Calu3 (cell line): Measurements from ENCODE around the gene PLEKHG4B. TPM values are rescaled to one million over a fixed set of nuclear protein-coding genes. Genes with fewer than 3 reads are reported as not detected.

Source experiments
- BruUV-seq: library from RNA; stranded (reverse); fragments of 400-500 nt; replicated peaks from 2 replicates; lab custom pipeline; 2021; lab: Mats Ljungman, UMichigan
- CTCF ChIA-PET: fragments of 300-600 bp; sonication (Branson Sonifier 250); formaldehyde crosslinking; loops from one replicate; lab custom pipeline; 2022; ENCODE audit warnings: antibody characterized with exemption; lab: Charles Lee
- DNase-seq: peaks from one replicate; pipeline ENCODE4 v3.0.0; 2022
- H3K27ac Mint-ChIP-seq: one replicate; pipeline ENCODE4 v1.8.0; 2022; ENCODE audit warnings: mixed read lengths; ENCODE audit not compliant: unreplicated experiment
- H3K27me3 Mint-ChIP-seq: one replicate; pipeline ENCODE4 v1.8.0; 2022; ENCODE audit warnings: mixed read lengths; ENCODE audit not compliant: unreplicated experiment
- H3K36me3 Mint-ChIP-seq: one replicate; pipeline ENCODE4 v1.8.0; 2022; ENCODE audit warnings: mild to moderate bottlenecking, moderate library complexity, mixed read lengths; ENCODE audit not compliant: insufficient read depth, unreplicated experiment
- H3K4me1 Mint-ChIP-seq: one replicate; pipeline ENCODE4 v1.8.0; 2022; ENCODE audit warnings: mild to moderate bottlenecking, low read depth, mixed read lengths; ENCODE audit not compliant: unreplicated experiment
- H3K4me3 Mint-ChIP-seq: one replicate; pipeline ENCODE4 v1.8.0; 2022; ENCODE audit warnings: mild to moderate bottlenecking, low read depth, moderate library complexity, mixed read lengths; ENCODE audit not compliant: unreplicated experiment
- H3K9me3 Mint-ChIP-seq: one replicate; pipeline ENCODE4 v1.8.0; 2022; ENCODE audit warnings: low read depth, mixed read lengths; ENCODE audit not compliant: unreplicated experiment
- intact Hi-C: fragments of 100-400 bp; cut with micrococcal nuclease; formaldehyde crosslinking; loops from one replicate; pipeline ENCODE4 v1.10.0; 2022; ENCODE audit not compliant: unreplicated experiment
- total RNA-seq: library from RNA; stranded (reverse); gene quantifications from 2 replicates; pipeline ENCODE4 v1.2.3, GENCODE V29; 2022
- TF ChIP-seq, protein P1 (sequence below): fragments of 200-600 bp; IDR thresholded peaks from one replicate; pipeline ENCODE4 v1.8.0; 2022; ENCODE audit warnings: antibody characterized with exemption; ENCODE audit not compliant: unreplicated experiment

The PLEKHG4B gene
- total RNA-seq, 1 experiment from 2014 or later: 1.7 TPM

DNA sequence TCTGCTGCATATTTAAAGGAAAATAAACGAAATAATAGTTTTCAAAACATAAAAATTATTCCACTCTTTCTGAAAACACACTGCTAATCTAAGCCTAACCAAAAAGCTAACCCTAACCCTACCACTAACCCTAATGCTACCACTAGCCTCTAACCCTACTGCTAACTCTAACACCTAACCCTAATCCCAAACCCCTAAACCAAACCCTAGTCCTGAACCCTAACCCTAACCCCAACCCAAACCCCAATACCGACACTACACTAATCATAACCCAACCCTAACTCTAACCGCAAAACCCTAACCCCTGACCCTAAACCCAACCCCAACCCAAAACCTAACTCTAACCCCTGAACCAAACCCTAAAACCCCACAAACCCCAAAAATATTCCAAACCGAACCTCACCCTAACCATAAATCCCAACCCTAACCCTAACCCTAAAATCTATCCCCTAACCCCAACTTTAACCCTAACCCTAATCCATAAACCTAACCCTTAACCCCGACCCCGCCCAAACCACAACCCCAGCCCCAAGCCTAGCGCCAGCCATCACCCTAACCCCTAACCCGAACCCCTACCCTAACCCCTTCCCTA lies 41.9 kb upstream of the PLEKHG4B start:
- Mint-ChIP-seq H3K4me1 (peaks cover 16% of the 10 kb centered on the region), H3K36me3 (peaks cover 1% of the 10 kb centered on the region), H3K4me3 (no peak overlapping the region), H3K27me3 (peaks cover 21% of the 10 kb centered on the region), H3K27ac (no peak overlapping the region), H3K9me3 (peaks cover 5% of the 10 kb centered on the region)
- intact Hi-C loops: no loop called here
- TF ChIP-seq, protein P1, sequence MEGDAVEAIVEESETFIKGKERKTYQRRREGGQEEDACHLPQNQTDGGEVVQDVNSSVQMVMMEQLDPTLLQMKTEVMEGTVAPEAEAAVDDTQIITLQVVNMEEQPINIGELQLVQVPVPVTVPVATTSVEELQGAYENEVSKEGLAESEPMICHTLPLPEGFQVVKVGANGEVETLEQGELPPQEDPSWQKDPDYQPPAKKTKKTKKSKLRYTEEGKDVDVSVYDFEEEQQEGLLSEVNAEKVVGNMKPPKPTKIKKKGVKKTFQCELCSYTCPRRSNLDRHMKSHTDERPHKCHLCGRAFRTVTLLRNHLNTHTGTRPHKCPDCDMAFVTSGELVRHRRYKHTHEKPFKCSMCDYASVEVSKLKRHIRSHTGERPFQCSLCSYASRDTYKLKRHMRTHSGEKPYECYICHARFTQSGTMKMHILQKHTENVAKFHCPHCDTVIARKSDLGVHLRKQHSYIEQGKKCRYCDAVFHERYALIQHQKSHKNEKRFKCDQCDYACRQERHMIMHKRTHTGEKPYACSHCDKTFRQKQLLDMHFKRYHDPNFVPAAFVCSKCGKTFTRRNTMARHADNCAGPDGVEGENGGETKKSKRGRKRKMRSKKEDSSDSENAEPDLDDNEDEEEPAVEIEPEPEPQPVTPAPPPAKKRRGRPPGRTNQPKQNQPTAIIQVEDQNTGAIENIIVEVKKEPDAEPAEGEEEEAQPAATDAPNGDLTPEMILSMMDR: no peak
- no TSS peak for BruUV-seq
- no peak for DNase-seq
- CTCF ChIA-PET: no interaction called here

DNA sequence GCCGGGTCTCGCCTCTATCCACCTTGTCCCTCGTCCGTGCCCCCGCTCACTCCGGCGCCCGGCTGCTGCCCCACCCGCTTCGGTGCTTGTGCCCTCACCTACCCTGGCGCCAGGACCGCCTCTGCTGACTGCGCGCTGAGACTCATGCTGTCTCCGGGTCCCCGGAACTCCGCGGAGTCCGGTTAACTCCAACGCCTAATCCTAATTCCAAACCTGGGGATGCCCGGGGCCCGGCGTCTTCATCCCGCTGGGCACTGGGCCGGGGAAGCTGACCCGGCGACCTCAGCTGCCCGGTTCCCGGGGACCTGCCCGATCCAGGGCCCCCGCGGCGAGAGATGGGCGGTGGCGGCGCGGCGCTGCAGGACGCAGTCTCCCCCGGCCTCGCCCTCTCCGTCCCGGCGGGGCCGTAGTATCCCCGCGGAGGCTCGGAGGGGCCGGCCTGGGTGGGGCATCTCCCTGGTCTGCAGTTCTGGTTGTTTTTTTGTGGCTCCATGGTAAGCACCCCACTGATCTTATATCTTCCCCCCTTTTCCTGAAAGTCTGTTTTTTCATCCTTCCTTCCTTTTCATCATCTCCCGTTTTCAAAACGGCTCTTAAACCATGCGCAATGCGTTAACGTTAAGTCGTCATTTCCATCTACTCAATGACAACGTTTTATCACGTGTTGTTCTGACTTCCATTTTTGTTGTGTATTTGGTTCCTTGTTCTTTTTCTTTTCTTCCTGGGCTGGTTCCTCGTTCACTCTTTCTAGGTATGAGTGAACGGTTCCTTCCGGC lies 41.1 kb upstream of the PLEKHG4B start:
- no TSS peak for BruUV-seq
- Mint-ChIP-seq H3K4me3 (no peak overlapping the region), H3K36me3 (peaks cover 7% of the 10 kb centered on the region), H3K27ac (no peak overlapping the region), H3K27me3 (peaks cover 21% of the 10 kb centered on the region), H3K4me1 (peaks cover 16% of the 10 kb centered on the region), H3K9me3 (peaks cover 5% of the 10 kb centered on the region)
- no peak for DNase-seq
- intact Hi-C loops: no loop called here
- CTCF ChIA-PET: no interaction called here
- TF ChIP-seq, protein P1: no peak

DNA sequence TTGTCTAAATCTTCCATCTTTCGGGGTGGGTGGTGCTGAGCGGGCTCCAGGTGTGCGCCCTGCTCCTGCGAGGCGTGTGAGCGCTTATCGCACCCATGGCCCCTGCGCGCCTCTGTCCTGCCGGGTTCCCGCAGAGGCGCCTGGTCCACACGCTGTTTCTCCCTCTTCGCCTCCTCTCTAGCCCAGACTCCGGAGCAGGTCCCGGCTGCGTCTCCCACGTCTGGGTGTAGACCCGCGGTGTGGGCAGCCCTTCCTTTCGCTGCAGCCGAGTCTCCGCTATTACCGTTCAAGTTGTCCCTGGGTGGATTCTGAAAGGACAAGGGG lies 40.5 kb upstream of the PLEKHG4B start:
- intact Hi-C loops: no loop called here
- Mint-ChIP-seq H3K9me3 (peaks cover 7% of the 10 kb centered on the region), H3K4me3 (no peak overlapping the region), H3K36me3 (peaks cover 7% of the 10 kb centered on the region), H3K27ac (no peak overlapping the region), H3K27me3 (peaks cover 22% of the 10 kb centered on the region), H3K4me1 (peaks cover 16% of the 10 kb centered on the region)
- BruUV-seq: no TSS peak
- TF ChIP-seq, protein P1: no peak
- DNase-seq: no peak
- CTCF ChIA-PET: no interaction called here

DNA sequence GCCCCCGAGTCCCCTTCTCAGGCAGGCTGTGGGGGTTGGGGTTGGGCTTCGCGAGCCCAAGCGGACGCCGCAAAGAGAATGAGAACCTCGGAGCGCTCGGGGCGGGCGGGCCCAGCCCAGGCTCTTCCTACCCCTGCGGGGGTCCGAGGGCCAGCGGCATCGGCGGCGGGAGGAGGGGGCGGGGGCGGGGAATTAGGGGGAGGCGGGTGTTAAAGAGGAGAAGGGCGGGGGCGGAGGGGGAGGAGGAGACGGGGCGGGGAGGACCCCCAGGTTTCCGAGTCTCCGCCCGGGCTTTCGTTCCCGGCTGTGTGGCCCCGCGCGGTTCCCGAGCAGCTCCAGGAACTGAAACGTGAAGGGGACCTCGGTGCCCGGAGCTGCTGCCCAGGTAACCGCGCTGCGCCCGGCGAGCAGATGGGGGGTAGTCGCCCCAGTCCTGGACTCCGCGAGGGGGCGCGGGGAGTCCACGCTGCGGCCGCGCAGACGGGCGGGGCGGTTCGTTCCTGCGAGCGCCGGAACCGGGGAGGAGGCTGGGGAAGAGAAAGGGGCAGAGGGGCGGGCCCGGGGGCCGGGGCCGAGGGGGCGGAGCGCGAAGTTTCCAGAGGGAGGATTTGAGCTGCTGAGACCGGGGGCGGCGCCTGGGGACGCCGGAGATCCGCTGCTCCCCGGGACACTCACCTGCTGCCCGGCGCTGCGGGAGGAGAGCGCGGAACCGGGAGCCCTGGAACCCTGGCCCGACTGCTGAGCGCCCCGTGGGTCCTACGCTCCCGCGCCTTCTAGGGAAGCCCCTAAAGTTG lies 38.4 kb upstream of the PLEKHG4B start:
- Mint-ChIP-seq H3K36me3 (peaks cover 7% of the 10 kb centered on the region), H3K27me3 (peaks cover 42% of the 10 kb centered on the region), H3K4me1 (peaks cover 2% of the 10 kb centered on the region), H3K4me3 (peak overlapping the region; percentile 64), H3K9me3 (peaks cover 7% of the 10 kb centered on the region), H3K27ac (no peak overlapping the region)
- BruUV-seq: no TSS peak
- intact Hi-C loops: no loop called here
- CTCF ChIA-PET: no interaction called here
- TF ChIP-seq, protein P1: no peak
- peak; percentile 86 for DNase-seq
